GM21737 (cell line): ENCODE data around the gene STK24.
"Not testable (repeated sequence)": the region's sequence is repeated elsewhere in the genome, so short reads cannot be mapped to it uniquely, and the experiment has no call there.

Experiments
- ATAC-seq: cut with Tn5 transposase; IDR thresholded peaks from one replicate; pipeline ENCODE4 v1.9.1; 2021; ENCODE audit warnings: mild to moderate bottlenecking, moderate library complexity; ENCODE audit not compliant: unreplicated experiment

STK24 gene

GRCh38 chr13:98584668-98585397 is 7.9 kb upstream of the STK24 start:
- no peak for ATAC-seq

- ATAC-seq = no peak
Measured at GRCh38 chr13:98582947-98583346, 6.0 kb upstream of the STK24 start.

- no peak for ATAC-seq
Measured at GRCh38 chr13:98581971-98582702, 5.2 kb upstream of the STK24 start.

GRCh38 chr13:98581381-98581780 is 4.5 kb upstream of the STK24 start:
- no peak for ATAC-seq

- no peak for ATAC-seq
Measured at GRCh38 chr13:98580420-98580819, 3.5 kb upstream of the STK24 start.

GRCh38 chr13:98577836-98578285 is 954 bp upstream of the STK24 start:
- ATAC-seq = no peak

- ATAC-seq = peak; percentile 33
Measured at GRCh38 chr13:98576200-98576945, 534 bp downstream of the STK24 start.

GRCh38 chr13:98575904-98576199 is 1.1 kb downstream of the STK24 start:
- ATAC-seq = no peak

GRCh38 chr13:98575009-98575903 is 1.7 kb downstream of the STK24 start:
- no peak for ATAC-seq

- no peak for ATAC-seq
Measured at GRCh38 chr13:98571955-98572662, 4.8 kb downstream of the STK24 start.

- ATAC-seq = peak; percentile 83
Measured at GRCh38 chr13:98570929-98571372, 6.0 kb downstream of the STK24 start.

- not testable (repeated sequence) for ATAC-seq
Measured at GRCh38 chr13:98569494-98570367, 7.2 kb downstream of the STK24 start.

- ATAC-seq = no peak
Measured at GRCh38 chr13:98568918-98569317, 8.0 kb downstream of the STK24 start.

- ATAC-seq = no peak
Measured at GRCh38 chr13:98567140-98567539, 9.8 kb downstream of the STK24 start.

- no peak for ATAC-seq
Measured at GRCh38 chr13:98565726-98566565, 11.0 kb downstream of the STK24 start.

- no peak for ATAC-seq
Measured at GRCh38 chr13:98564204-98564603, 12.7 kb downstream of the STK24 start.

GRCh38 chr13:98563071-98563470 is 13.8 kb downstream of the STK24 start:
- ATAC-seq = no peak

- ATAC-seq = no peak
Measured at GRCh38 chr13:98559169-98559568, 17.7 kb downstream of the STK24 start.
